ENCODE results near the gene SYNDIG1.

Gene SYNDIG1

DNA sequence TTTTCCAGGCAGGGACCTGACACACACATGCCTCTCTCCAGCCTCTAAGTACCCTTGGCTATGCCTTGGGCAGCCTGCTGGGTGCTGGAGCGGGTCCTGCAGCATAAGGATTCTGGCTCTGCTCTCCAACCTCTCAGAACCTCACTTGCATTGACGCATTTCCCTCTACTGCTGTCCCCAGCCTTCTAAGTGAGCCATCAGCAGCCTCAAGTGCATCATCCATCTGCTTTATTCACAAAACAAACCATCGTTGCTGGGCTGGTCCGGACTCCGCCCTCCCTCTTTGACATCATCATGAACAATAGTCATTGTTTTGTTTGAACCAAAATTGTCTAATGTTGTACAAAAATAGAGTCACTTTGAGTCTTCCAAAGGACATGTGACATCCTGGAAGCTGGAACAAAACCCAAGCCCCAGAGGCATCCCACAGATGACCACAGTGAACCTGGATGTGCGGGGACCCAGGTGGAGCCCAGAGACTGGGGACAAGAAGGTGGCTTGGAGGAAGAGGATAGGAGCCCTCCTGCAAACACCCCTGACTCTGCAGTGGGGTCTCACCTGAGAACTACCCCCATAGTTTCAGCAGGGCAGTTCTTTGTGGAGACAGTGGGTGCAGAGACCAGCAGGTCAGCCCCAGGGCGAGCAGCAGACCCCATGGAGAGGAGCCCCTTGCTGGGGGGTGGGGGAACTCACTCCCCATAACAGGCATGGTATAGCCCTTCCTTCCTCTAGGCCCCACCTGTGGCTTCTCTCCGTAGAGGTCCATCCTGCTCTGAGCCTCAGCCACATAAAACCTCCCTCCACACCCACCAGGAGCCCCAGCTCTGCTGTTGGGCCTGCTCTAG lies 230.1 kb downstream of the SYNDIG1 start:
- DNase-seq, result no peak

DNA sequence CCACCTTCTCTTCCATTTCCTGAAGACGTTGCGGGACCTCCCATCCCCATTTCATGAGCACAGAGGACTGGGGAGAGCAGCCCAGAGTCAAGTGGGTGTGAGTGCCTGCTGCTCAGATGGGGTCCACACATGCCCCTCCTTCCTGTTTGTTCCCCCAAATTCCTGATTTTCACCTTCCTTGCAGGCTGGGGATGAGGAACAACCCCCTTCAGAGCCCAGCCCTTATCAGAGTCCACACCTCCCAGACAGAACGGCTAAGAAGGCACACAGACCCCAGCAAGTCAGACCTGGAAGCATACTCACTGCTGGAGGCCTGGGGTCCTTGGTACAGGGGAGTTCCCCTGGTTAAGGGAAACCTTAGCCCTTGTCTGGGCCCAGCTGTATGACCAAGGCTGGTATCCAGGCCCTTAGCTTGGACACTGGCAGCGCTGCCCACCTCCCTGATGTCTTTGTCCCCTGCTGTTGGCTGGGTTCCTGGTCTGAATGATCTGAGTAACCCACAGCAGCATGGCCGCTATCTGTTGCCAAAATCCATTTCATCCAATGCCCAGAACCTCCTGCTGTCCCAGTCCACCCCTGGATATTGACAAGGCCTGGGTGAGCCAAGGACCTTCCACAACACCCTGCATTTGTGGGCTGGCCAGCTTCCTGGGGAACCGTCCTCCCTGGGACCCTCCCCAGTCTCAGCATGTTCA lies 230.9 kb downstream of the SYNDIG1 start:
- DNase-seq, result no peak

DNA sequence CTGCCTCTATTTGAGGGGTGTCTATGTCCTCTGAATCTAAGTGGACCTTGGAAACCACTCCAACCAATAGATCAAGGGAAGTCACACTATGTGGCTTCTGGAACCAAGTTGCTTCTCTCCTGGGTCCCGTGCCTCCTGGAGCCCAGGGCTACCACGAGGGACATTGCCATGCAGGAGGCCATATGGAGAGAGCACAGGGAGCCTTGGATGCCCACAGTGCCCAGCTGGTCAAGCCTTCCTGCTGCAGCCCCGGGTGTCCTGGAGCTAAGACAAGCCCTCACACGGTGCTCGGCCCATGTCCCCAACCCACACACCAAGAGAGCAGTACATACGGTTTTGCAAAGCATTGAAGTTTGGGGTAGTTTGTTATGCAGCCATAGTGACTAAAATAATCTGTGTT lies 231.6 kb downstream of the SYNDIG1 start:
- DNase-seq, result no peak

- DNase-seq, result no peak
Measured at GRCh38 chr20:24701668-24702067, 232.2 kb downstream of the SYNDIG1 start.

GRCh38 chr20:24702501-24703283 lies 233.3 kb downstream of the SYNDIG1 start:
- DNase-seq, result no peak

- DNase-seq, result no peak
Measured at GRCh38 chr20:24703284-24703610, 233.8 kb downstream of the SYNDIG1 start.

GRCh38 chr20:24704899-24705298 lies 235.5 kb downstream of the SYNDIG1 start:
- DNase-seq, result no peak

DNA sequence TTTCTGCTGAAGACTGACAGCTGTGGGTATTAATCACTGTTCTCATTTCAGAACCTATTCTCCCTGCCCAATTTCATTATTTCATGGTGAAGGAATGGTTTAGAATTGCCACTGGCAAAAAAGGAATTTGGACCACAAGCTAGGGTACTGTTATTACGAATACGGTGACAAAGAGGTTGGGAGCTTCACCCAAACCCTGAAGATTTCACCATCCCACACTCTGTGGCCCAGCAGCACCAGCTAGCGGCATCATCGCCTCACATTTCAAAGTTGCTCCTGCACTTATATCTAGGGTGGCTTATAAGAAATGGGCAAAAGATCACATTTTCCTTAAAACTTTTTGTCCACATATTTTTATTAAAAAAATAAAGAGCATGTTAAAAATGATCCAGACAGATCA lies 236.1 kb downstream of the SYNDIG1 start:
- DNase-seq, result no peak

DNA sequence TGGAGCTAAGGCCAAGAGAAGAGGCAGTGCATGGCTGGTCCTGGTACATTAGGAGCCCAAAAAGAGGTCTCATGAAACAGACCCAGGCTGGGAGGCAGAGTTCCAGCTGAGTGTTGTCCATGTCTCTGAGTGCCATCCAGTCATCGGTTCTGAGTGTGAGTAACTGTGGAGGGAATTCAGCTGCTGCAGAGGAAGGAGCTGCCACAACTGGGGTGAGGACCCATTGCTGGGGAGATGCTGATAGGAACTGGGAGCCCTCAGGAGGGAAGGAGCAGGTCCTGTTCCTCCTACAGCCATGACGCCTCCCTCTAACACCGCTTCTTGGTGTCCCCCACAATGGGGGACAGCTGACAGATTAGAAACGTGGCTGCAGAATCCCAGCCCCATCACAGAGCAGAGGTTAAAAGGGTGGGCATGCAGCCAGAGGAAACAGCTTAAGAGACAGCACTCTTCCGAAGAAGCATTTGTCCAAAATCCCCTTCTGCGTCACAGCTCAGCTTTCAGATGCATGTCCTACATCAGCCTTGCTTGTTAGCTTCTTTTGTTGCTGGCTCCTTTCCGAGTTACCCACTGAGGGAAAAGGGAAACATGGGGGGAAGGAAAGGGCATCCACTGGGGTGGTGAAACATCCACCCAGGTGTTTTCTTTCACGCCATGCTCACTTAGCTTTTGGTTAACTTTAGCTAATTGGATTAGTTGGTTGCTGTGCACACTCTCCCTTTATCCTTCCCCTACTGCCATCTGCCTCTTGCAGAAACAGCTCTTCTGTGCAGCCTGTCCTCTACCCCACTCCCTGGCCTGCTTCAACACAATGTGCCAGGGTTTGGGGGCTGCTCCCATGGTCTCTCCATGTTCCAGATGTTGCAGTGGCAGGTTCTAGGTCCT lies 239.2 kb downstream of the SYNDIG1 start:
- DNase-seq, result no peak
